M059J (cell line): ENCODE measurements around the gene NDUFAF5. TPM values are rescaled to one million over a fixed set of nuclear protein-coding genes. Genes with fewer than 3 reads are reported as not detected.
A peak's percentile ranks its signal among the peaks of the same experiment; 100 is the strongest.

Experiments
- DNase-seq: peaks from one replicate; pipeline ENCODE4 v3.0.0-alpha.2; 2012; ENCODE audit warnings: low read depth
- total RNA-seq: library from RNA; depleted of rRNA; stranded (reverse); fragments of >200 nt; shearing (Covaris generic); gene quantifications from 2 replicates; pipeline ENCODE4 v1.2.3, GENCODE V29; 2014

The NDUFAF5 gene
- total RNA-seq, 1 experiment from 2014 or later: 43.6 TPM

GRCh38 chr20:13821876-13822275, 37.0 kb downstream of the NDUFAF5 start:
- no peak for DNase-seq

GRCh38 chr20:13822459-13822858, 37.6 kb downstream of the NDUFAF5 start:
- DNase-seq: peak; percentile 19

- DNase-seq: no peak
These were observed 39.6 kb downstream of the NDUFAF5 start for GRCh38 chr20:13824459-13824858.

- no peak for DNase-seq
These were observed 40.6 kb downstream of the NDUFAF5 start for GRCh38 chr20:13825465-13825864.

GRCh38 chr20:13831476-13831875, 46.6 kb downstream of the NDUFAF5 start:
- DNase-seq: no peak

GRCh38 chr20:13838664-13839063, 53.8 kb downstream of the NDUFAF5 start:
- no peak for DNase-seq

GRCh38 chr20:13839421-13840092, 54.7 kb downstream of the NDUFAF5 start:
- DNase-seq: peak; percentile 80

- DNase-seq: no peak
These were observed 55.3 kb downstream of the NDUFAF5 start for GRCh38 chr20:13840093-13840465.

GRCh38 chr20:13841206-13841605, 56.4 kb downstream of the NDUFAF5 start:
- no peak for DNase-seq

GRCh38 chr20:13844296-13844695, 59.5 kb downstream of the NDUFAF5 start:
- DNase-seq: no peak

GRCh38 chr20:13851279-13851678, 66.5 kb downstream of the NDUFAF5 start:
- no peak for DNase-seq

GRCh38 chr20:13852306-13852705, 67.5 kb downstream of the NDUFAF5 start:
- no peak for DNase-seq

GRCh38 chr20:13855613-13856012, 70.8 kb downstream of the NDUFAF5 start:
- no peak for DNase-seq

- DNase-seq: no peak
These were observed 71.5 kb downstream of the NDUFAF5 start for GRCh38 chr20:13856354-13856753.

- DNase-seq: no peak
These were observed 72.5 kb downstream of the NDUFAF5 start for GRCh38 chr20:13857304-13857703.

- no peak for DNase-seq
These were observed 73.1 kb downstream of the NDUFAF5 start for GRCh38 chr20:13857961-13858360.

- DNase-seq: no peak
These were observed 73.6 kb downstream of the NDUFAF5 start for GRCh38 chr20:13858439-13858838.

- DNase-seq: no peak
These were observed 74.0 kb downstream of the NDUFAF5 start for GRCh38 chr20:13858871-13859270.

- no peak for DNase-seq
These were observed 77.4 kb downstream of the NDUFAF5 start for GRCh38 chr20:13862245-13862644.

GRCh38 chr20:13863244-13863643, 78.4 kb downstream of the NDUFAF5 start:
- no peak for DNase-seq

GRCh38 chr20:13865156-13865555, 80.3 kb downstream of the NDUFAF5 start:
- DNase-seq: no peak

- DNase-seq: peak; percentile 12
These were observed 81.0 kb downstream of the NDUFAF5 start for GRCh38 chr20:13865791-13866351.

- DNase-seq: peak; percentile 51
These were observed 83.5 kb downstream of the NDUFAF5 start for GRCh38 chr20:13868331-13868730.
